ENCODE data around the gene SMAP1.
A peak's percentile ranks its signal among the peaks of the same experiment; 100 is the strongest.

The SMAP1 gene

DNA sequence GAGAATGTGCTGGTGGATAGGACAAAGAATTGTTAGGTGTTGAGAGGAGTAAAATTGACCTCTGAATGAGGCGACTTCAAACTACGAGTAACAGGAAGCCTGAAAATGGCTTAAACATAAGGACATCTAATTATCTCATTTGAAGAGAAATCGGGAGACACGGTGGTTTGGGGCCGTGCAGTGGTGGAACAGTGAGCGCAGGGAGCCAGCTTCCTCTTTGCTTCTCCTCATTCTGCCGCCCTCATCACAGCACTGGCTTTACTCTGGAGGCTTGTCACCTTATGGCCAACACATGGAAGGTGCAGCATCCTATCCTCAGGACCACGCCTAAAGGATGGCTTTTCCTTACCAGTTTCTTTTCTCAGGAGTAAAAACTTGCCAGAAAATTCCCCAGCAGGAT, 174.9 kb downstream of the SMAP1 start:
- DNase-seq (ENCODE audit: low spot score), result no peak

DNA sequence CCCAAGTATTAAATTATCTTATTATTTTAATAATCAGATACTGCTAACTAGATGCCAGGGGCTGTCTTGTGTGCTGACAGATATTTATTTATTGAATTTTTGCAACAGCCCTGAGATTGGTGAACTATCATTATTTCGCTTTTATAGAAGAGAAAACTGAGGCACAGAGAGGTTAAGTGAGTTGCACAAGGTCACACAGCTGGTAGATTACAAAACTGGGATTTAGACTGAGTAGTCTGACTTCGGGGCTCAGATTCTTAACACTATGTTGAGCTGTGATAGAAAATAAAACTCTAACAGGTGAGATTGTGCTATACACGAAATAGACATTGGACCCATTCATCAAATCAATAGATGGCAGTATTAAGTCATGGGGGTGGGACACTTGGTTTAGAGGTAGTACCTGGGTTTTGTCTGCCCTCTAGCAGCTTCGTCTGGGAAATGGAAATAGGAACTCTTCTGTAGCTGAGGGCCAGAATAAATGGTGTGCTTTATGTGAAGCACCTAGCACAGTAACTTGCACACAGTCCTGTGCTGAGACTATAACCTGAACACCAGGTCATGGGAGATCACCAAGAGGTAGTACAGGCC, 175.7 kb downstream of the SMAP1 start:
- no peak for DNase-seq (ENCODE audit: low spot score)

- DNase-seq (ENCODE audit: low spot score), result no peak
Observed at GRCh38 chr6:70844301-70844700, 176.6 kb downstream of the SMAP1 start.

- no peak for DNase-seq (ENCODE audit: low spot score)
Observed at GRCh38 chr6:70846207-70846835, 178.6 kb downstream of the SMAP1 start.

- DNase-seq (ENCODE audit: low spot score), result no peak
Observed at GRCh38 chr6:70847106-70848084, 179.7 kb downstream of the SMAP1 start.

- no peak for DNase-seq (ENCODE audit: low spot score)
Observed at GRCh38 chr6:70849348-70850069, 181.8 kb downstream of the SMAP1 start.

DNA sequence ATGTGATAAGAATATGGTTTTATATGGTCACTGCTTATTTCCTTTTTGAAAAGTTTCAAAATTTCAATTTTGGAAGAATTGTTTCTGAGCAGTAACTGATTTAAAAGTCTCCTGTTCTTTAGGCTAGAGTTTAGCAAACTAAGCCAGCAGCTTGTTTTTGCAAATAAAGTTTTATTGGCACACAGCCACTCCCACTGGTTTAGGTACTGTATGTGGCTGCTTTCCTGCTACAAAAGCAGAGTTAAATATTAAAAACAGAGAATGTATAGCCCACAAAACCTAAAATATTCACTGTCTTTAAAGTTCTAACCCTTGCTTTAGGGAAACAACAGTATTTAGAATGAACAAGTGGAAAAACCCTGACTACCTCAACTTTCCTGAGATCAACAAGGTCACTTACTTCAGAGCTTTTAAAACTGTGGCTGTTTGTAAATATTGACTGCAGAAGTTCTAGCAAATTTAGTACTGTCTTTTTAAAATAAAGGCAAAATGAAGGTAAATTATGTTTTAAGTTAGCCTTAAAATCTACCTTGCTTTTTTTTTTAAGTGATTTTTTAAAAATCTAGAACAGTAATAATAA, 185.1 kb downstream of the SMAP1 start:
- no peak for DNase-seq (ENCODE audit: low spot score)

DNA sequence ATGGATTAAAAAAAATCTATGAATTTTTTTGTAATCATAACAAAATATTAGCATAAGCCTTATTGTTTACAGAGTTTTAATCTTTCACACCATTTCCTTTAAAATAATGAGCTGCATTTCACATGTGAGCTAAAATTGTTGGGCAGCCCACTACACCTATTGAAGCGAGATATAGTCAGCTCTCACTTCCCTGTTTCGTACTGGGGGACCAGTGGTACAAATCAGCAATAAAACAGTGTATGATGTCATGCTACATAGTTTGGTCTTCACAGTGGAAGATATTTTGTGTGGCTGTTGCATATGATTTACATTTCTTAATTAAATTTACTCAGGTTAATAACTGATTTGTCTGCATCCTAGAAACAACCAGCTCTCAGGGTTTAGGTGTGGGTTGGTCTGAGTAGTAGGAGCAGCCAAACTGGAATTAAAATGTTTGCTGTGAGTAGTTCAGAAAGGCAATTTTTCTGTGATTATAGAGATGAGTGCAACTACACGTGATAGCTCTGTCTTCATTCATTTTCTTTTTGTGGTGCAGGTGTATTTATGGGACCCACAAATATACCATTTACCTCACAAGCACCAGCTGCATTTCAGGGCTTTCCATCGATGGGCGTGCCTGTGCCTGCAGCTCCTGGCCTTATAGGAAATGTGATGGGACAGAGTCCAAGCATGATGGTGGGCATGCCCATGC, 189.8 kb downstream of the SMAP1 start:
- DNase-seq (ENCODE audit: low spot score), result no peak

DNA sequence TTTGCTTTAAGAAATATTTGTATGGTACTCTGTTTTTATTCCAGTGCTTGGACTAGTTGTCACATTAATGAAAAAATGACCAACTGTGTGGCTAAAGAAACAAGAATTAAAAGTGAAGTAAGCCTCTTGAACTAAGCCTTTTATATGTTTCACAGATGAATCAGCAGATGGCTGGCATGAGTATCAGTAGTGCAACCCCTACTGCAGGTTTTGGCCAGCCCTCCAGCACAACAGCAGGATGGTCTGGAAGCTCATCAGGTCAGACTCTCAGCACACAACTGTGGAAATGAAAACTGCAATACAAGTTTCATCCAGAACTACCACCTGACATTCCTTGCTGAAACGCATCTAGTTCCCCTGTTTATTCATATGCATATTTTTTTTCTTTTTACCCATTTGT, 192.4 kb downstream of the SMAP1 start:
- DNase-seq (ENCODE audit: low spot score), result no peak

- no peak for DNase-seq (ENCODE audit: low spot score)
Observed at GRCh38 chr6:70860920-70861319, 193.2 kb downstream of the SMAP1 start.

- no peak for DNase-seq (ENCODE audit: low spot score)
Observed at GRCh38 chr6:70863343-70863742, 195.7 kb downstream of the SMAP1 start.

DNA sequence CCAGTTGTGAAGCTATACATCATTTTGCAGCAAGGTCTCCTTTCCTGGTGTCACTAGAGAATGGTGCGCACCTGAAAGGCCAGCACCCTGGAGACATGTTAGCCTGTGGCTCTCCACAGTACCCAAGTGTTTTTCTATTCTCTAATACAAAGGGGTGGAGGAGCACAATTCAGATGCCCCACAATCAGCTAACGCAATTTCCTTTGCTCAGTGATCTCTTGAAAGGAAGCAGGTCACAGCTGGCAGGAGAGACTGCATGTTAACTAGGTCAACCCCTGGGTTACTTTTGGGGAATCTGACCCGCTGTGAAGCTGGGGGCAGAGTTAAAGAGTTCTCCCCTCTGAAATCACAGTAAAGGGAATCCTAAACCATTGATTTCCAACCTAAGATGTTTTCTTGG, 196.7 kb downstream of the SMAP1 start:
- no peak for DNase-seq (ENCODE audit: low spot score)

DNA sequence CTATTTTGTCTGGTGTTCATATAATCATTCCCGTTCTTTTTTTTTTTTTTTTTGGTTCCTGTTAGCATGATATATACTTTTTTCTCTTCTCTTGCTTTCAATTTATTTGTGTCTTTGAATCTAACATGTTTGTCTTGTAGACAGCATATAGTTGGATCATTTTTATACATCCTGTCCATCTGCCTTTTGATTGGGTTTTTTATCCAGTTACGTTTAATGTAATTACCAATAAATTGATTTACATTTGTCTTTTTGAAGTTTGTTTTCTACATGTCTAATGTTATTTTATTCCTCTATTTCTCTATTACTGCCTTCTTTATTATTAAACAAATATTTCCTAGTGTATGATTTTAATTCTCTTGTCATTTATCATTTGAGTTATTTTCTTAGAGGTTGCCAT, 204.8 kb downstream of the SMAP1 start:
- DNase-seq (ENCODE audit: low spot score), result no peak

GRCh38 chr6:70874181-70874913, 206.7 kb downstream of the SMAP1 start:
- no peak for DNase-seq (ENCODE audit: low spot score)

DNA sequence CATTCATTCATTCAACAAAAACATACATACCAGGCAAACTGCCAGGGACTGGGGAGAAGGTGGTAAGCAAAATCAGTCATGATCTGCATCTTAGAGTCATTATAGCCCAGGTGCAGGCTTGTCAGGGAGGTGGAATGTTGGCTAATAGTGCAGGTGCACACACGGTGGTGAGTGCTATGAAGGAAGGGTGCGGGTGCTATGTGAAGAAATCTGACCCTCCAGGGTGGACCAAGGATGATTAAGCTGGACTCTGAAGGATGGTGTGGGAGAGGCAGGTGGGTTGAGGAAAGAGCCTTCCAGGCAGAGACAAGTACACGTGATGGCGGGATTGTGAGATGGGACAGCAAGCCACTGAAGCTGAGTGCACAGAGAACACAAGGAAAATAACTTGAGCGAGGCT, 211.8 kb downstream of the SMAP1 start:
- no peak for DNase-seq (ENCODE audit: low spot score)

GRCh38 chr6:70884074-70884983, 216.6 kb downstream of the SMAP1 start:
- DNase-seq (ENCODE audit: low spot score), result peak; percentile 64

DNA sequence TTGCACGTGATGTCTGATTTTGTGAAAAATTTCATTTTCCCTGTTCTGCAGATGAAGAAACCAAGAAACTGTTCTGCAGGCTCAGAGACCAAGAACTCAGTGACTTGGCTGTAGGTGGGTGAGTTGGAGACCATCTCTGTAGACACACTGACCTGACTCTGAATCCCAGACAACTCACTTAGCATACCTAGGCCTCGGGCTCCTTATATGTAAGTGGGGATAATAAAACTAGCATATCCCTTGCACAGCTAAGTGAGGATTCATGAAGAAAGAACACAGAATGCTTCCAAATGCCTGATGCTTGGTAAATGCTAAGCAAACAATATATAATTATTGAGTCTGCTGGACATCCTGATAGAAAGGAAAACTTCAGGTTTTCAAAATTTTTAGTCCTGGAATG, 218.4 kb downstream of the SMAP1 start:
- DNase-seq (ENCODE audit: low spot score), result no peak

GRCh38 chr6:70886661-70887060, 219.0 kb downstream of the SMAP1 start:
- no peak for DNase-seq (ENCODE audit: low spot score)

GRCh38 chr6:70889270-70889669, 221.6 kb downstream of the SMAP1 start:
- no peak for DNase-seq (ENCODE audit: low spot score)

GRCh38 chr6:70894001-70894400, 226.3 kb downstream of the SMAP1 start:
- no peak for DNase-seq (ENCODE audit: low spot score)

Measured in kidney capillary endothelial cell (primary cell).